GM23248 (cell line): ENCODE data around the gene SPACA7. TPM values are rescaled to one million over a fixed set of nuclear protein-coding genes. Genes with fewer than 3 reads are reported as not detected.

Source experiments
- DNase-seq: peaks from one replicate; pipeline ENCODE4 v3.0.0-alpha.2; 2015
- H2AFZ ChIP-seq: fragments of 200-600 bp; sonication (generic); 2 replicates; pipeline ENCODE4 v1.6.1; 2016; ENCODE audit warnings: antibody characterized with exemption
- H3F3A ChIP-seq: fragments of 200-600 bp; sonication (generic); 2 replicates; pipeline ENCODE4 v1.6.1; 2016; ENCODE audit warnings: mild to moderate bottlenecking, antibody characterized with exemption, mixed run types; ENCODE audit not compliant: insufficient read depth
- H3K27ac ChIP-seq: fragments of 200-600 bp; sonication (generic); 2 replicates; pipeline ENCODE4 v1.5.1; 2016; ENCODE audit warnings: mild to moderate bottlenecking
- H3K27me3 ChIP-seq: fragments of 200-600 bp; sonication (generic); replicated peaks from 2 replicates; pipeline ENCODE4 v1.6.1; 2016; ENCODE audit warnings: mild to moderate bottlenecking; ENCODE audit not compliant: insufficient read depth
- H3K36me3 ChIP-seq: fragments of 200-600 bp; sonication (generic); 2 replicates; pipeline ENCODE4 v1.6.1; 2016; ENCODE audit warnings: low read depth, mild to moderate bottlenecking
- H3K4me1 ChIP-seq: fragments of 200-600 bp; sonication (generic); 2 replicates; pipeline ENCODE4 v1.6.1; 2016; ENCODE audit warnings: mild to moderate bottlenecking; ENCODE audit not compliant: insufficient read depth
- H3K4me2 ChIP-seq: fragments of 200-600 bp; sonication (generic); one replicate; pipeline ENCODE4 v1.6.1; 2016; ENCODE audit warnings: mild to moderate bottlenecking; ENCODE audit not compliant: unreplicated experiment
- H3K4me3 ChIP-seq: fragments of 200-600 bp; sonication (generic); 2 replicates; pipeline ENCODE4 v1.5.1; 2016; ENCODE audit warnings: mild to moderate bottlenecking
- H3K79me2 ChIP-seq: fragments of 200-600 bp; sonication (generic); 2 replicates; pipeline ENCODE4 v1.6.1; 2016; ENCODE audit warnings: mild to moderate bottlenecking; ENCODE audit not compliant: insufficient read depth
- H3K9ac ChIP-seq: fragments of 200-600 bp; sonication (generic); 2 replicates; pipeline ENCODE4 v1.6.1; 2016; ENCODE audit warnings: mild to moderate bottlenecking
- H3K9me2 ChIP-seq: fragments of 200-600 bp; sonication (generic); 2 replicates; pipeline ENCODE4 v1.6.1; 2016; ENCODE audit warnings: mixed run types, mild to moderate bottlenecking, moderate library complexity; ENCODE audit not compliant: insufficient read depth
- H3K9me3 ChIP-seq: fragments of 200-600 bp; sonication (generic); one replicate; pipeline ENCODE4 v1.6.1; 2017; ENCODE audit warnings: low read depth
- H4K20me1 ChIP-seq: fragments of 200-600 bp; sonication (generic); 2 replicates; pipeline ENCODE4 v1.6.0; 2016; ENCODE audit not compliant: insufficient read depth
- EZH2 ChIP-seq: fragments of 200-600 bp; sonication (generic); IDR thresholded peaks from 2 replicates; pipeline ENCODE4 v1.6.1; 2018; ENCODE audit warnings: antibody characterized with exemption, mild to moderate bottlenecking; ENCODE audit not compliant: insufficient read depth, poor library complexity, severe bottlenecking
- EZH2phosphoT487 ChIP-seq: fragments of 200-600 bp; sonication (generic); IDR thresholded peaks from 2 replicates; pipeline ENCODE4 v1.6.1; 2018; ENCODE audit warnings: antibody characterized with exemption, moderate library complexity, mild to moderate bottlenecking, low read depth; ENCODE audit not compliant: insufficient read depth
- WGBS, 2 experiments: methylation state at CpG; one replicate each; pipeline ENCODE4 v1.1.6; 2015 to 2017; ENCODE audit warnings: low lambda C conversion rate in 2 of 2, low coverage in 1 of 2; ENCODE audit errors: missing lambda C conversion rate in 2 of 2; 5-methylcytosine and 5-hydroxymethylcytosine counted together
- in situ Hi-C: fragments of 300-500 bp; cut with MboI; formaldehyde crosslinking; loops from 2 replicates; pipeline ENCODE4 v1.15.0; 2020
- polyA plus RNA-seq: library from polyadenylated mRNA; unstranded; fragments of >200 nt; fragmentation: Nextera tagmentation; extraction: Ambion mirVana; gene quantifications from 2 replicates; pipeline ENCODE4 v1.2.1, GENCODE V29; 2016
- total RNA-seq: library from RNA; depleted of rRNA; stranded (reverse); fragments of >200 nt; shearing (Covaris generic); gene quantifications from 2 replicates; pipeline ENCODE4 v1.2.3, GENCODE V29; 2014

Gene SPACA7
- total and polyA plus RNA-seq, 2 experiments from 2014 or later: not detected

- Histone ChIP-seq H2AFZ (no peak overlapping the region), H3K4me3 (no peak overlapping the region), H3K4me1 (no peaks in the 10 kb centered on the region), H3F3A (no peaks in the 10 kb centered on the region), H3K27me3 (no peaks in the 10 kb centered on the region), H3K9me2 (no peaks in the 10 kb centered on the region), H4K20me1 (no peaks in the 10 kb centered on the region), H3K4me2 (no peak overlapping the region), H3K79me2 (no peaks in the 10 kb centered on the region), H3K27ac (no peak overlapping the region), H3K9ac (no peak overlapping the region), H3K36me3 (no peaks in the 10 kb centered on the region), H3K9me3 (no peaks in the 10 kb centered on the region)
- WGBS, 2 experiments: 50 to 61% methylated on average over 4 to 13 of the region's 13 CpGs
- DNase-seq: no peak
- TF ChIP-seq EZH2 (no peak), EZH2phosphoT487 (no peak)
- in situ Hi-C loops: no loop called here
Measured at GRCh38 chr13:112434032-112434431, 57.9 kb downstream of the SPACA7 start.

- no peak overlapping the region for H3K4me2 ChIP-seq
Measured at GRCh38 chr13:112434937-112435523, 58.9 kb downstream of the SPACA7 start.

GRCh38 chr13:112435973-112436372, 59.8 kb downstream of the SPACA7 start:
- H3K4me2 ChIP-seq: no peak overlapping the region
- H3K27ac ChIP-seq: no peak overlapping the region
- no peaks in the 10 kb centered on the region for H3K9me3 ChIP-seq
- H3K27me3 ChIP-seq: no peaks in the 10 kb centered on the region
- no peak overlapping the region for H3K4me3 ChIP-seq
- H3K36me3 ChIP-seq: no peaks in the 10 kb centered on the region
- no peaks in the 10 kb centered on the region for H4K20me1 ChIP-seq
- DNase-seq: no peak
- in situ Hi-C loops: no loop called here
- no peaks in the 10 kb centered on the region for H3F3A ChIP-seq
- H3K9me2 ChIP-seq: no peaks in the 10 kb centered on the region
- no peaks in the 10 kb centered on the region for H3K4me1 ChIP-seq
- no peak overlapping the region for H2AFZ ChIP-seq
- TF ChIP-seq EZH2phosphoT487 (no peak), EZH2 (no peak)
- H3K79me2 ChIP-seq: no peaks in the 10 kb centered on the region
- H3K9ac ChIP-seq: no peak overlapping the region
- 39 to 45% methylated on average over 9 of the region's 9 CpGs for WGBS, 2 experiments

More at GRCh38 chr13:112434937-112435523, 58.9 kb downstream of the SPACA7 start:
- TF ChIP-seq EZH2phosphoT487: no peak
- no peak for TF ChIP-seq EZH2
- Histone ChIP-seq H3K79me2 (no peaks in the 10 kb centered on the region), H3K4me3 (no peak overlapping the region), H3K9me2 (no peaks in the 10 kb centered on the region), H3K4me1 (no peaks in the 10 kb centered on the region), H3K36me3 (no peaks in the 10 kb centered on the region), H2AFZ (no peak overlapping the region), H3K9me3 (no peaks in the 10 kb centered on the region), H4K20me1 (no peaks in the 10 kb centered on the region), H3K27ac (no peak overlapping the region), H3K27me3 (no peaks in the 10 kb centered on the region), H3K9ac (no peak overlapping the region), H3F3A (no peaks in the 10 kb centered on the region)
- WGBS, 2 experiments: 48 to 49% methylated on average over 12 of the region's 12 CpGs
- in situ Hi-C loops: no loop called here
- no peak for DNase-seq

GRCh38 chr13:112438094-112438493, 61.9 kb downstream of the SPACA7 start:
- Histone ChIP-seq H3K4me1 (no peaks in the 10 kb centered on the region), H3F3A (no peaks in the 10 kb centered on the region), H3K4me3 (no peak overlapping the region), H3K9me3 (no peaks in the 10 kb centered on the region), H2AFZ (no peak overlapping the region), H3K4me2 (no peak overlapping the region), H3K27me3 (peaks cover 10% of the 10 kb centered on the region), H3K9me2 (no peaks in the 10 kb centered on the region), H4K20me1 (no peaks in the 10 kb centered on the region), H3K27ac (no peak overlapping the region), H3K9ac (no peak overlapping the region), H3K36me3 (no peaks in the 10 kb centered on the region), H3K79me2 (no peaks in the 10 kb centered on the region)
- DNase-seq: no peak
- in situ Hi-C loops: no loop called here
- 6 to 15% methylated on average over 1 of the region's 1 CpG for WGBS, 2 experiments
- TF ChIP-seq EZH2 (no peak), EZH2phosphoT487 (no peak)
